Breast epithelium (tissue), 3 donors: ENCODE data around the gene EGLN3.

Experiments used
- POLR2A ChIP-seq: fragments of 450-650 bp; IDR thresholded peaks from one replicate; pipeline ENCODE4 v1.6.1; 2016; ENCODE audit warnings: antibody characterized with exemption, mild to moderate bottlenecking, moderate library complexity
- POLR2AphosphoS5 ChIP-seq, 3 donors: sonication (generic); formaldehyde crosslinking; IDR thresholded peaks; one replicate each; pipeline ENCODE4 v1.6.1; 2017; ENCODE audit warnings: antibody characterized with exemption in 3 of 3
- TF ChIP-seq, protein P1 (sequence below), 3 donors: fragments of 450-650 bp; IDR thresholded peaks; one replicate each; pipeline ENCODE4 v1.5.1; 2016 to 2017; ENCODE audit warnings: antibody characterized with exemption in 3 of 3, mild to moderate bottlenecking in 3 of 3, moderate library complexity in 3 of 3

DNA sequence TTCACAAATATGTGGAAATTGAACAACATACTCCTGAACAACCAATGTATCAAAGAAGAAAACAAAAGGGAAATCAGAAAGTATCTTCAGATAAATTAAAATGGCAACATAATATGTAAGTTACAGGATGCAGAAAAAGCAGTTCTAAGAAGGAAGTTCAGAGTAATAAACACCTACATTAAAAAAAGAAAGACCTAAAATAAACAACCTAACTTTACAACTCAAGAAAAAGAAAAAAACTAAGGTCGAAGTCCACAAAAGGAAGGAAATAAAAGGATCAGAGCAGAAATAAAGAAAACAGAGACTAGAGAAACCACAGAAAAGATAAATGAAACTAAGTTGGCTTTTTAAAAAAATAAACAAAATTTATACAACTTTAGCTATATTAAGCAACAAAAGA is 59.2 kb downstream of the EGLN3 start:
- TF ChIP-seq, protein P1, sequence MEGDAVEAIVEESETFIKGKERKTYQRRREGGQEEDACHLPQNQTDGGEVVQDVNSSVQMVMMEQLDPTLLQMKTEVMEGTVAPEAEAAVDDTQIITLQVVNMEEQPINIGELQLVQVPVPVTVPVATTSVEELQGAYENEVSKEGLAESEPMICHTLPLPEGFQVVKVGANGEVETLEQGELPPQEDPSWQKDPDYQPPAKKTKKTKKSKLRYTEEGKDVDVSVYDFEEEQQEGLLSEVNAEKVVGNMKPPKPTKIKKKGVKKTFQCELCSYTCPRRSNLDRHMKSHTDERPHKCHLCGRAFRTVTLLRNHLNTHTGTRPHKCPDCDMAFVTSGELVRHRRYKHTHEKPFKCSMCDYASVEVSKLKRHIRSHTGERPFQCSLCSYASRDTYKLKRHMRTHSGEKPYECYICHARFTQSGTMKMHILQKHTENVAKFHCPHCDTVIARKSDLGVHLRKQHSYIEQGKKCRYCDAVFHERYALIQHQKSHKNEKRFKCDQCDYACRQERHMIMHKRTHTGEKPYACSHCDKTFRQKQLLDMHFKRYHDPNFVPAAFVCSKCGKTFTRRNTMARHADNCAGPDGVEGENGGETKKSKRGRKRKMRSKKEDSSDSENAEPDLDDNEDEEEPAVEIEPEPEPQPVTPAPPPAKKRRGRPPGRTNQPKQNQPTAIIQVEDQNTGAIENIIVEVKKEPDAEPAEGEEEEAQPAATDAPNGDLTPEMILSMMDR (IDR thresholded peaks at IDR 0.05): no peak
- TF ChIP-seq POLR2AphosphoS5 (IDR thresholded peaks at IDR 0.05) (no peak), POLR2A (no peak)
